Ovary (tissue), 9 donors: ENCODE data around the gene ACTN1. TPM values are rescaled to one million over a fixed set of nuclear protein-coding genes. Genes with fewer than 3 reads are reported as not detected.

Source experiments
- DNase-seq, 5 donors: peaks; one replicate each; pipeline ENCODE4 v3.0.0-alpha.2; 2019 to 2020
- H3K27ac ChIP-seq, 2 donors: fragments of 200-600 bp; one replicate each; pipeline versions ENCODE4 v1.5.1 to v1.8.0; 2019 to 2022
- H3K27me3 ChIP-seq: fragments of 200-600 bp; one replicate; pipeline ENCODE4 v1.8.0; 2022
- H3K36me3 ChIP-seq: fragments of 200-600 bp; sonication (generic); one replicate; pipeline ENCODE4 v1.5.1; 2019
- H3K4me1 ChIP-seq: one replicate; pipeline ENCODE4 v1.8.1; 2013; ENCODE audit warnings: mild to moderate bottlenecking, moderate library complexity; ENCODE audit not compliant: insufficient read depth
- H3K4me3 ChIP-seq: fragments of 200-600 bp; sonication (generic); one replicate; pipeline ENCODE4 v1.5.1; 2017
- H3K9me3 ChIP-seq, 2 donors: fragments of 200-600 bp in 1 of 2; sonication (generic) in 1 of 2; one replicate each; pipeline versions ENCODE4 v1.5.1 to v1.8.1; 2013 to 2019; ENCODE audit warnings: mild to moderate bottlenecking in 1 of 2, moderate library complexity in 1 of 2
- CTCF ChIP-seq, 3 donors: fragments of 450-650 bp in 2 of 3; fragments of 200-600 bp in 1 of 3; IDR thresholded peaks; one replicate each; pipeline versions ENCODE4 v1.5.1 to v1.8.0; 2016 to 2022; ENCODE audit warnings: antibody characterized with exemption in 3 of 3, mild to moderate bottlenecking in 1 of 3
- EP300 ChIP-seq: sonication (generic); formaldehyde crosslinking; IDR thresholded peaks from one replicate; pipeline ENCODE4 v1.6.1; 2017; ENCODE audit warnings: antibody characterized with exemption
- POLR2A ChIP-seq: fragments of 450-650 bp; IDR thresholded peaks from one replicate; pipeline ENCODE4 v1.6.1; 2017; ENCODE audit warnings: antibody characterized with exemption, mild to moderate bottlenecking, moderate library complexity
- WGBS, 3 donors: extraction: QIAGEN DNeasy Blood & Tissue Kit in 1 of 3; methylation state at CpG; one replicate each; pipeline versions ENCODE4 v1.1.5 to v1.1.7; 2013 to 2017; 5-methylcytosine and 5-hydroxymethylcytosine counted together
- intact Hi-C, 4 donors: fragments of 100-400 bp; cut with DNase I; formaldehyde crosslinking; loops; one replicate each; pipeline versions ENCODE4 v1.11.0 to v1.15.1; 2022 to 2023
- polyA plus RNA-seq, 2 donors: library from polyadenylated mRNA; stranded (reverse); fragments of 200-250 nt in 1 of 2; fragments of 350-450 nt in 1 of 2; fragmentation: Illumina TruSeq in 1 of 2; extraction: RNeasy Lipid Tissue Mini Kit (QIAGEN cat#74804) in 1 of 2; gene quantifications; one replicate each; pipeline ENCODE4 v1.2.3, GENCODE V29; 2013 to 2014
- total RNA-seq, 7 donors: library from RNA; depleted of rRNA in 2 of 7; stranded (reverse); fragments of >200 nt in 2 of 7; fragmentation: NEBNext Ultra II Directional in 3 of 7; extraction: Animal tissue kit (Norgen Biotek cat#: 25700) in 3 of 7; gene quantifications; one replicate each; pipeline versions ENCODE4 v1.1.0 to v1.2.4, GENCODE V29; 2016 to 2023
- donor health status: DM: no; HTN: no; CAD: no; lungs with moderate emphysema.
- donor health status: DM: no; HTN: no; CAD: no.
- donor health status: Bipolar disorder and iron deficiency.
- donor health status: DM: yes; HTN: yes; CAD: no.
- donor health status: DM: no; HTN: no; CAD: no.
- donor health status: DM: yes; HTN: yes; CAD: no.

Gene ACTN1
- total and polyA plus RNA-seq, 9 donors, result 39.0 to 203 (median 138) TPM

- DNase-seq, result no peak
- Histone ChIP-seq H3K27ac (peak overlapping the region in 1 of 2 donors; percentile 59), H3K9me3 (no peaks in the 10 kb centered on the region), H3K4me1 (peaks cover 8% of the 10 kb centered on the region), H3K27me3 (no peaks in the 10 kb centered on the region), H3K4me3 (no peak overlapping the region), H3K36me3 (no peaks in the 10 kb centered on the region)
- TF ChIP-seq CTCF (IDR thresholded peaks at IDR 0.05) (no peak), POLR2A (no peak), EP300 (no peak)
- intact Hi-C loops, result loop anchor here in 2 of 4 donors (5.0 to 10.0 kb wide), 3 partner anchors 61 to 113 kb away; no protein-coding TSS in a partner anchor
- 35 to 48% (median 45%) methylated on average over 7 of the region's 7 CpGs for WGBS, 3 donors
Observed at GRCh38 chr14:68981539-68981976, 2.5 kb upstream of the ACTN1 start.

- Histone ChIP-seq H3K4me1 (peaks cover 12% of the 10 kb centered on the region), H3K4me3 (no peak overlapping the region), H3K9me3 (no peaks in the 10 kb centered on the region), H3K27me3 (no peaks in the 10 kb centered on the region), H3K27ac (no peak overlapping the region), H3K36me3 (no peaks in the 10 kb centered on the region)
- peak in 1 of 5 donors; percentile 8 for DNase-seq
- TF ChIP-seq CTCF (IDR thresholded peaks at IDR 0.05) (no peak), POLR2A (no peak)
- WGBS, 3 donors, result 83 to 94% (median 88%) methylated on average over 4 of the region's 4 CpGs
- intact Hi-C loops, result loop anchor here in 2 of 4 donors (5.0 to 10.0 kb wide), 3 partner anchors 61 to 114 kb away; no protein-coding TSS in a partner anchor
Observed at GRCh38 chr14:68981139-68981538, 2.0 kb upstream of the ACTN1 start.

GRCh38 chr14:68979722-68980451 lies 785 bp upstream of the ACTN1 start:
- 8 to 10% (median 8%) methylated on average over 37 to 44 of the region's 44 CpGs for WGBS, 3 donors
- TF ChIP-seq CTCF (IDR thresholded peaks at IDR 0.05) (no peak), POLR2A (no peak), EP300 (no peak)
- peak overlapping the region; percentile 80 for H3K4me3 ChIP-seq

GRCh38 chr14:68978172-68978911 lies 760 bp downstream of the ACTN1 start:
- Histone ChIP-seq H3K27me3 (no peaks in the 10 kb centered on the region), H3K36me3 (no peaks in the 10 kb centered on the region), H3K4me3 (peak overlapping the region; percentile 80), H3K27ac (peak overlapping the region; percentile 96 to 97), H3K9me3 (no peaks in the 10 kb centered on the region), H3K4me1 (peaks cover 24% of the 10 kb centered on the region)
- DNase-seq, result peak; percentile 78 to 88 (median 83)
- intact Hi-C loops, result loop anchor here (5.0 to 10.0 kb wide), 6 partner anchors 41 to 116 kb away; no protein-coding TSS in a partner anchor
- 0% methylated on average over 43 to 72 of the region's 72 CpGs for WGBS, 3 donors
- TF ChIP-seq CTCF (IDR thresholded peaks at IDR 0.05), result peak in 1 of 3 donors; percentile 34
- TF ChIP-seq POLR2A, result peak; percentile 40
- no peak for TF ChIP-seq EP300

More at GRCh38 chr14:68979722-68980451, 785 bp upstream of the ACTN1 start:
- H3K27me3 ChIP-seq, result no peaks in the 10 kb centered on the region
- no peaks in the 10 kb centered on the region for H3K9me3 ChIP-seq
- H3K36me3 ChIP-seq, result no peaks in the 10 kb centered on the region
- peak; percentile 54 to 75 (median 67) for DNase-seq
- peaks cover 23% of the 10 kb centered on the region for H3K4me1 ChIP-seq
- H3K27ac ChIP-seq, result peak overlapping the region; percentile 77 to 97
- intact Hi-C loops, result loop anchor here (5.0 to 10.0 kb wide), 6 partner anchors 43 to 115 kb away; no protein-coding TSS in a partner anchor
